HG02870 (cell line): ENCODE results near the gene KIAA1671.

Source experiments
- ATAC-seq: cut with Tn5 transposase; IDR thresholded peaks from one replicate; pipeline ENCODE4 v1.9.1; 2021; ENCODE audit warnings: mild to moderate bottlenecking, moderate library complexity; ENCODE audit not compliant: unreplicated experiment

KIAA1671 gene

DNA sequence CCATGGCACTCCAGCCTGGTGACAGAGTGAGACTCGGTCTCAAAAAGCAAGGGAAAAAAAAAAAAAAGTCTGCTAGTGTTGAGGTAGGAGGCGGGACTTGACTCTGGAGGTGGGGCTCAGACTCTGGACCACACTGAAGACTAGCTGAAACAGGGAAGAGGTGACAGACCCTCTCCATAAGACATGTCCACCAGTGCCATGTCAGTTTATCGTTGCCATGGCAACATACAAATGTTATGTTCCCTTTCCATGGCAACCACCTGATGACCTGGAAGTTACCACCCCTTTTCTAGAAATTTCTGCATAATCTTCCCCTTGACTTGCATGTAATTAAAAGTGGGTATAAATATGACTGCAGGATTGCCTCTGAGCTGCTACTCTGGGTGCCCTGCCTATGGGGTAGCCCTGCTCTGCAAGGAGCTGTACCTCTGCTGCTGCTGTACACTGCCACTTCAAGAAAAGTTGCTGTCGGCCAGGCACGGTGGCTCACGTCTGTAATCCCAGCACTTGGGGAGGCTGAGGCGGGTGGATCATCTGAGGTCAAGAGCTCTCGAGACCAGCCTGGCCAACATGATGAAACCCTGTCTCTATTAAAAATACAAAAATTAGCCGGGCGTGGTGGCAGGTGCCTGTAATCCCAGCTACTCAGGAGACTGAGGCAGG is 55.1 kb downstream of the KIAA1671 start:
- ATAC-seq = no peak

DNA sequence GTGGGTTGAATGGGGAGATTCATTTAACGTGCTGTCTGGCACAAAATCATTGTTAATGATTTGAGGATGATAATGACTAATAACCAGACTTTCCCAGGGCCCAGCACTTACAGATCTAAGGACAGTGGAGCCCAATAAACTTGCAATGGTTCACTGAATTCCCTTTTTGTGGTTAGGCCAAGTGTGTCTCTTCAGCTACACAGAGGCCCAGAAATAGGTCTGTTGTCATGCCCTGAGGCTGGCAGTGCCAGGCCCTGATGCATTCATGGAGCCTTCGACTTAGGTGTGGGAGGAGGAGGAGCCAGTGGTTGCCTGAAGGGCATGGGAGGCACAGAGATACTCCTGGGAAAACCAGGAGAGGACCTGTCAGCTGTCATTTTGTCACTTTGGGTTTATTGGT is 56.1 kb downstream of the KIAA1671 start:
- ATAC-seq = no peak

DNA sequence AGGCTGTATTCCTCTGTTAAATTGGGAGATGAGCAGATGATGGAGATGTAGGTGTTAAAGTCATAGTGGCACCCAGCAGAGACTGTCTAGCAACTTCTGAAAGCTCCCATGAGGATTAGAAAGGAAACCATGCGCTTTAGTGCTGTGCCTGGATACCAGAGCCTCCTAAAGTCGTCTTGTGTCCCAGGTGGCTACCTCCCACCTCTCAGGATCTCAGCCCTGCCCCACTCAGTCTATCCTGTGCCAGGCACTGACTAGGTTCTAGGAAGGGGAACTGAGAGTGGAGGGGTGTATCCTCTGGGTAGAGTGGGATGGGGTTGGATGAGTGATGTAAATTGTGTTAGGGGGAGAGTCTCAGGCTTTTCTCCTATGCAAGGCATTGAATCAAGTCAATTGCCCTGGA is 60.2 kb downstream of the KIAA1671 start:
- no peak for ATAC-seq

DNA sequence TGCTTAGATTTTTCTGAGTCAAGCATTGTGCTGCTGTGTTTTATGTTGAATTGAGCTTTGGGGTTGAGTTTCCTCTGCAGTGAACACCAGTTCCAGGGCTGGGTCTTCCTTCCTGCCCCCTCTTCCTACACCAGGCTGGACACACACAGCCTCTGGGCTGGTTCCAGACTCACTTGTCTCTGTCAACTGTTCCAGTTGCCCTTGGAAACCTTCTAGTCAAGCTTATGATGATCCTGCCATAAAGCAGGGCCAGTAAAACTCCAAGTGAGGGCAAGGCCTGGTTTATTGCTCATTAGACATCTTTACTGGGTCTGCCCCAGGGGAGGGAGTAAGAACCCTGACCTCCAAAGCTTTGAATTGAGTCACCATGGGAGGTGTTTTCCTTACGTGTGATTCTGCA is 61.1 kb downstream of the KIAA1671 start:
- ATAC-seq = no peak

DNA sequence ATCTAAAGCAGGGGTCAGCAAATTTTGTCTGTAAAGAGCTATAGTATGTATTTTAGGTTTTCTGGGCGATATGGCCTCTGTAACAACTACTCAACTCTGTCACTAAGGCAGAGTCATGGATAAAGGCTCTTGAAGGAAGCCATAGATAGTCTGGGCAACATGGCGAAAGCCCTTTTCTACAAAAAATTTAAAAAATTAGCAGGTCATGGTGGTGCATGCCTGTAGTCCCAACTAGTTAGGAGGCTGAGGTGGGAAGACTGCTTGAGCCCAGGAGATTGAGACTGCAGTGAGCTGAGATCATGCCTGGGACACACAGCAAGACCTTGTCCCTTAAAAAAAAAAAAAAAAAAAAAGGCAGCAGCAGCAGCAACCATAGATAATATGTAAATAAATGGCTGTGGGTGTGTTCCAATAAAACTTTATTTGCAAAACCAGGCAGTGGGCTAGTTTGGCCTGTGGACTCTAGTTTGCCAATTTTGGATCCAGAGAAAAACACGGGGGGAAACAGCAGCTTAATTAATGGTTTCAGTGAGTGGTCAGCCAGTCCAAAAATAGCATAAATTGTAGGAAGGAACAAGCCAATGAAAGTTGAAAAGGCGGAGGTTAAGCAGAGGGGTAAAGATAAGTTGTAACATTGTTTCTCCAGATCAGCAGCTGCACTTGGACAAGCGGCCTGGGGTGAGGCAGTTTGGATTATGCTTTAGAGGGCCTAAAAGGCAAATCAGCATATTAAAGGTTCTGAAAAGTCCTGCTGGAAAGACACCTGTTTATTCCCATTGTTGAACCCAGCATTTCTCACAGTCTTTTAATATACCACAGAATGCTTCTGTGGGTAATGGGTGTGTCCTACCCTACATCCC is 62.6 kb downstream of the KIAA1671 start:
- no peak for ATAC-seq

DNA sequence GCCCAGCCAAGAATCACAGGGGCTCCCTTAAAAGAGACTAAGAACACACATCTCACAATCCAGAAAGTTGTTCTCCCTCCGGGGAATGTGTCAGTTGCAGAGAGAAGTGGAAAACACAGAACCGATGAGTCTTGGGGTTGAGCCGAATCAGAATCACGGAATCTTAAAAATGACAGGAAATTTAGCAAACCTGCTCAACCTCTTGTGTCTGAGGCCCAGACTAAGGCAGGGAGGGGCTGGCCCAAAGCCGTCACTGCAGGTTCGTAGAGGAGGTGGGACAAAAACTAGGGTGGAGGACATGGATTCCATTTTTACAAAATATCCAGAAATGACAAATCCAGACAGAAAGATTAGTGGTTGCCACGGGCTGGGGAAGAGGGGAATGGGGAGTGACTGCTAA is 63.8 kb downstream of the KIAA1671 start:
- no peak for ATAC-seq

DNA sequence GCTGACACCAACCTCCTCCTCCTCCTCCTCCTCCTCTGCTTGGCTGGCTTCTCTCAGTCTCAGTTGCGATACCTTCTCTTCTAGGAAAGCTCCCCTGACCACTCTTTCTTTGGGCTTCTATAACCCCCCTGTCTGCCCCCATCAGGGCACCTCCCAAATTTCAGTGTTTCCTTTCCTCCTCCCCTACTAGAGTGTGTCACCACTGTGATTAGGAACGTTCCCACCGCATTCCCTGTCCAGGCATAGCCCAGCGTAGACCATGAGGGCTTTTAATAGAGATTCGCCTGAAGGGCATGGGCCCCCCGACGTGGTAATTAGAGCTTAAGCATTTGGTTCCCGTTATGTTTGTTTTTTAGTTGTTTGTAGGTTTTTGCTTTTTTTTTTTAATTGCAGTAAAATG is 65.5 kb downstream of the KIAA1671 start:
- ATAC-seq = no peak

DNA sequence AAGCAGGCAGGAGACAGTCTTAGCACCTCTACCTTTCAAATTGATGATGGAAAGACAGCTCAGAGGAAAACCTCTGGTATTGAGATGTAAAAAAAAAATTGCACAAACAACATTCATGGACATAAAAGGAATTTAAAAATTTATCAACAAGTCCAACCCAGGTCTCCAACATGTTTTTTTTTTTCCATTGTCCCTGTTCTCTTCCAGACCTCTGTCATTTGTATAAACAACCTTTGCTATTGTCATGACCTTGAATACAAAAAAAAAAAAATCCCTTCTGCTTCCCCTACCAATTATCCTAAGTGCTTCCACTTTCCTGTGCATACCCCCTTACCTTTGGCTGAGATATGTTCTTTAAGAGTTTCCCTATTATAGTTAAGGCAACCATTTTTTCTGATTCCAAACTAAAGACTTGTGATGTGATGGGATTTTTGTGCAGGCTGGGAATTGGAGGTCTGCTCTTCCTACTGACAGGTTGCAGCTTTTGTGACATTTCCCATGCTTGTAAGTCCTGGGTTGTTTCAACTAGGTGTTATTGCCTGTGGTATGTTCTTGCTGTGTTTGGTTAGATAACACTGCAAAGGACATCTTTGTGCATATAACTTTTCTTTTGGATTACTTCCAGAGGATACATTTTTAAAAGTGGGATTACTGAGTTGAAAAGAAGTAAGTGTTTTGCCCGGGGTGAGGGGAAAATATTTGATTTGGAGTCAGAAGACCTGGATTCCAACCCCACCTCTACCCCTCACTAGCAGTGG is 67.1 kb downstream of the KIAA1671 start:
- ATAC-seq = no peak

DNA sequence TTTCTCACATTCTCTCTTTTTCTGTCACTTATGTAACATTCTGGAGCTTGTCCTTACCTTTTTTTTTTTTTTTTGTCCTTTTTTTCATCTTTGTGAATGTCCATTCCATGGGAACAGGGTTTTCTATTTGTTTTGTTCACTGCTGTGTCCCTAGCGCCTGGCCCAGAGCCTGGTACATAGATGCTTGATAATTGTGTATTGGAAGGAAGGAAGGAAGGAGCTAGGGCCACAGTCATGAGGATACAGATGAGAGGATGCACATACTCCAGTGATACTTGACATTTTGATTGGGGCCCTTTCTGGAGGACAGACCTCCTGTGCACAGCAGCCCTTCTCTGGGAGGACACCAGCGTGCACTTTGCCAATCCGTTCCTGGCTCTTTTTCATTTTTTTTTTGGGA is 68.9 kb downstream of the KIAA1671 start:
- no peak for ATAC-seq

DNA sequence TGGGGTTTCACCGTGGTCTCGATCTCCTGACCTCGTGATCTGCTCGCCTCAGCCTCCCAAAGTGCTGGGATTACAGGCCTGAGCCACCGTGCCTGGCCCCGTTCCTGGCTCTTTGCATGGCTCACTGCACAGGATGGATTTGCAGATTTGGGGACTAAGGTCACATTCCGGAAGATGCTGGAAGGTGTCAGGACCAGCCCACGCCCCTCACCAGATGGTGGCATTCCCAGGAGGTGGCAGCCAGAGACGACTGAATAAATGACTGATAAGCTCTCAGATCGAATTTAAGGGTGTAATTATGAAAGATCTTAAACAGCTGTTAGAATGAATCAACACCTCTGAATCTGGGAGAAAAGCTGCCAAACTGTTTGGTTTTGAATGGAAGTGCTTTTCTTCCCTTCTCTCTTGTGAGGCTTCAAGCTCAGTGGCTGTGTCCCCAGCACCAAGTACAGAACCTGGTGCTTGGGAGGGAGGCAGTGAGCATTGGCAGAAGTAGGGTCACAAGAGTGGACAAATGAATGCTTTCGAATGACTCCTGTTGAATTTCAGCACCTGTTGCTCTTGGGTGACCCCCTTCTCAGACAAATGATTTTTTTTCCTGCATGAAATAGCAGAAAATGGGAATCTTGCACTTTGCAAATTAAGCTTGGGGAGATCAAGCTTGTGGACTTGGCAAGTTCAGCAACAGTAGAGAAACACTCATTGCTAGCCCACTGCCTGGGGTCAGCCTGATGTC is 69.6 kb downstream of the KIAA1671 start:
- no peak for ATAC-seq

DNA sequence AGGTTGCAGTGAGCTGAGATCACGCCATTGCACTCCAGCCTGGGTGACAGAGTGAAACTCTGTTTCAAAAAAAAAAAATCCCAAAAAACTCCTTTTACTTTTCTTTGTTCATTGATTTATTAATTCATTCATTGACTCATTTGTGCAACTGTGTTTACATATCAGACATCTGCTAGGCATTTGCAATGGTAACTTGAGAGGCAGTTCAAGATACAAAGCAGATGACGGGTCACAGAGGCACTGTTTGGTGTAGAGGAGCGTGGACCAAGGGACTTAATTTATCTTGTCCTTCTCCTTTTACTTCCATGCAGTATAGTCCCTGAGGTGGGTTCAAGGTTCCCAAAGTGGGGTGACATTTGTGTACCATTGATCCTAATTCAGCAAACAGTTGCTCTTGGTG is 71.4 kb downstream of the KIAA1671 start:
- no peak for ATAC-seq

DNA sequence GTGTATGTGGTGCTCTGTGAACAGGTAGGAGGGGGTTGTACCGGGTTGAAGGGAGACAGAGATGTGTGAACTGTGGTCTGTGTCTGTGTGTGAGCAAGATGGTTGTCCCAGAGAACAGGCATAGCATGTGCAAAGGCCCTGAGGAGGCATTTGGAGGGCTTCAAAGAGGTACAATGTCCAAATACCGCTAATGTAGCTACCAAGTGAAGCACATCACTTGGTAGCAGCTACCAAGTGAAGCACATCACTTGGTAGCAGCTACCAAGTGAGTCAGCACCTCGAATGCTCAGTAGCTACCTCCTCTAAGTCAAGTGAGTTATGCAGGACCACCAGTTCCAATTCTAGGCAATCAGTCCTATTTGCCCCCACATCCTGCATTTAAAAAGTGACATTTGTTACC is 72.4 kb downstream of the KIAA1671 start:
- no peak for ATAC-seq

DNA sequence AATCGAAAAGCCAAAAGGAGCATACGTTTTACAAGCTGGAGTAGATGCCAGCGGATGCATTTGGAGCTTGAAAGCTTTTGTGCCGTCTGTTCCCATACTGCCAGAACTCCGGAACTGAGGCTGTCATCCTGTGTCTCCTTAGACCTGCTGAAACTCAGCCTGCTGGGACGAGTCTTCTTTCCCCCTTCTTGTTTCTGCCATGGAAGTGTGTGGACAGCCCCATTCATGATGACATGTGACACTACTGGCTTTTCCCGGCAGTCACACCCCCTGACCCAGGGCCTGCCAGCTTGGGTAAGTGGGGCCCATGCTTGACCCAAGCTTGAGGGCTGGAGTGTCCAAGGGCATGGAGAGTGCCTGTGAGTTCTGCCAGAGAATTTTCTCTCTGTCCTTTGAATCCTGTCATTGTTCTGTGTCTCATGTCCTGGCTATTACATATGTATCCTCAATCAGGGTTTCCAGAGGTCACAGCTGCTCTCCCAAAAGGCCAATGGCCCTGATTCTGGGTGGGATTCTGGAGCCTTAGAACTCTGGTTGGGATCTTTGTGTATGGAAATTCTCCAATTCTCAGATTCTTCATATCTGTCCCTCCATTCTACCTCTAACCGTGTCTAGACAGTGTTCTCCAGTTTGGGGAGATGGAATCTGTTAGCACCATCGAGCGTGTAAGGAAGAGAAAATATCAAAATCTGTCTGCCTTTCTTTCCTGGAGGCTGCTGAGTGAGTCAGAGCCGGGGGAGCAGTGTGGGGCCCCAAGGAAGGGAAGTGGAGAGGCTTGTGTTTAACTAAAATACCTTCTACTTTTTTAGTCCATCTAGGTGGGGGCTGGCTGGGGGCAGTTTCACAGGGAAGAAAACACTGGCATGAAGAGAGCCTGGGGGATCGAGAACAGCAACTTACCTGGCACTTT is 73.2 kb downstream of the KIAA1671 start:
- no peak for ATAC-seq

DNA sequence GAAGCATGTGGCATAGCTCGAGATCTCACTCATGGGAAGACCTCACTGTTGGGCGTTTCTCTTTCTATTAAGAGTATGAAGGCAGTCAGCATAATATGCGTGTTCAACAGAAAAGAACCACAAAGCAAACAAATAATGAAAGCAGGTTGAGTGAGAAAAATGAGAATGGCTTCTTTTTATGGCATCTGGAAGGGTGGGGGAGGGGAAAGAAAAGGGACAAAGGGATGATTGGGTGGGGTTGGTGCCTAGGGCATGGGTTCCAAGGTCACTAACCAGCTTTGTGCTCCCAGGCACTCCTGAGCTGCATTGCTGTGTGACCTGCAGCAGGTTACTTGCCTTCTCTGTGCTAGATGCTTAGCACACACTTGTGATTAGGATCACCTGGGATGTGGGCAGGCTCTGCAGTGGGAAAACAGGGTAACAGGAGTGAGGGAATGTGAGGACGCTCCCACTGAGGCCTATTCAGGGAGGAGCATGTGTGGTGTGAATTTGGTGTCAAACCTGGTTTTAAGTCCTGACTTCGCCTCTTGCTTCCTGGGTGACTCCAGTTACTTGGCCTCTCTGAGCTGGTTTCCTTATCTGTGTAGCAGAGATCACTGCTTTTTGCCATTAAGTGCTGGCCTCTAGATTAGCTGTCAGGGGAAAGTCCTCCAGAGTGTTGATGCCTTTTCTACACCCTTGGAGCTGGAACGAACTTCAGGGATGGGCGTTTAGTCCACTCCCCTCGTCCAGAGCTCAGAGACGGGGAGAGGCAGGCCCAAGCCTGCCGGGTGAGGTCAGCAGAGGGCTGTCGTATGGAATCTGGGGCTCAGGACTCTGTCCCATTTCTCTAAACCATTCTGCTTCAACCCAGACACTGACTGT is 74.8 kb downstream of the KIAA1671 start:
- ATAC-seq = no peak

DNA sequence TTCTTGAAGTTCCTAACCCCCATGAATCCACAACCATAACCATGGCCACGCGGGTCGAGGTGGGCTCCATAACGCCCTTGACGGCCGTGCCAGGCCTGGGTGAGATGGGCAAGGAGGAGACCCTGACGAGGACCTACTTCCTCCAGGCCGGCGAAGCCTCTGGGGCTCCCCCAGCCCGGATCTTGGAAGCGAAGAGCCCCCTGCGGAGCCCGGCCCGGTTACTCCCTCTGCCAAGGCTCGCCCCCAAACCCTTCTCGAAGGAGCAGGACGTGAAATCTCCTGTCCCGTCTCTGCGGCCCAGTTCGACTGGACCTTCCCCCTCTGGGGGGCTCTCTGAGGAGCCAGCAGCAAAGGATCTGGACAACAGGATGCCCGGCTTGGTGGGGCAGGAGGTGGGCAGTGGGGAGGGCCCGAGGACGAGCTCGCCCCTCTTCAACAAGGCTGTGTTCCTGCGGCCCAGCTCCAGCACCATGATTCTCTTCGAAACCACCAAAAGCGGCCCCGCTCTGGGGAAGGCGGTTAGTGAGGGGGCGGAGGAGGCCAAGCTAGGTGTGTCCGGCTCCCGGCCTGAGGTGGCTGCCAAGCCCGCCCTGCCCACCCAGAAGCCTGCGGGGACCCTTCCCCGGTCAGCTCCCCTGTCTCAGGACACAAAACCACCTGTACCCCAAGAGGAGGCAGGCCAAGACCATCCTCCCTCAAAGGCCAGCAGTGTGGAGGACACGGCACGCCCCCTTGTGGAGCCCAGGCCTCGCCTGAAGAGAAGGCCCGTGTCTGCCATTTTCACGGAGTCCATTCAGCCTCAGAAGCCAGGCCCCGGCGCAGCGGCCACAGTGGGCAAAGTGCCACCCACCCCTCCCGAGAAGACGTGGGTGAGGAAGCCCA is 75.7 kb downstream of the KIAA1671 start:
- ATAC-seq = no peak

DNA sequence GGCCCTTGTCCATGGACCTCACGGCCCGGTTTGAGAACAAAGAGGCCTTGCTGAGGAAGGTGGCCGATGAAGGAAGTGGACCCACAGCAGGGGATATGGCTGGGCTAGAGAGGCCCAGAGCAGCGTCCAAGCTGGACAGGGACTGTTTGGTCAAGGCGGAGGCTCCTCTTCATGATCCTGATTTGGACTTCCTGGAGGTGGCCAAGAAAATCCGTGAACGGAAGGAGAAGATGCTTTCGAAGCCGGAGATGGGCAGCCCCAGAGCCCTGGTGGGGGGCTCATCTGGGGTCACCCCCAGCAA is 76.3 kb downstream of the KIAA1671 start:
- ATAC-seq = no peak

DNA sequence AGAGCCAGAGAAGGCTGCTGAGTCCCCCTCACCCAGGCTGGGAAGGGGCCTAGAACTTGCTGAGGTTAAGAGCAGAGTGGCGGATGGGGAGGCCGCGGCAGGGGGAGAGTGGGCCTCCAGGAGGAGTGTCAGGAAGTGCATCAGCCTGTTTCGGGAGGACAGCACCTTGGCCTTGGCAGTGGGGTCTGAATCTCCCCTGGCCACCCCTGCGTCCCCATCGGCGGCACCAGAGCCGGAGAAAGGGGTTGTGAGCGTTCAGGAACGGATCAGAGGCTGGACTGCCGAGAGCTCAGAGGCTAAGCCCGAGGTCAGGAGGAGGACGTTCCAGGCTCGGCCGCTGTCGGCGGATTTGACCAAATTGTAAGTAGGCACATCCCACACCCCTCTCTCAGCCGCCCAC is 76.7 kb downstream of the KIAA1671 start:
- no peak for ATAC-seq

DNA sequence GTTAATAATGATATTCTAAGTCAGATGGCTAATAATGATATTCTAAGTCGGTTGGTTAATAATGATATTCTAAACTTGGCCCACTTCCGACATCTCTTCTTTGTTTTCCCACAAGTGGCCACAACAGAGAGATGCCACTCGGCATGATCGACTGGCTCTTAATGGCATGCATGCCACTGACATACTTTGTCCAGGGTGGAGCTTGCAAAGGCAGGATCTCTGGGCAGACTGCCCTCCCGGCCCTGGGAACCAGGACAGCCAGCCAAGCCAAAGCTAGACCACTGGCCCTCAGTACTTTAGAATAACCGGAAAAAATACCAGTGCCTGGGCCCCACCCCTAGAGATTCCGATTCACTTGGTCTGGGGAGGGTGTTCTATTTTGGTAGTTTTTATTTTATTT is 78.1 kb downstream of the KIAA1671 start:
- ATAC-seq = no peak
